NCI-H1417 treated with DMSO at 0.1 percent for 48 hours (cell line): Measurements from ENCODE around the gene RASGEF1C.

Source experiments
- DNase-seq: peaks from one replicate; lab custom pipeline; 2025; lab: John Stamatoyannopoulos, UW

Gene RASGEF1C

DNA sequence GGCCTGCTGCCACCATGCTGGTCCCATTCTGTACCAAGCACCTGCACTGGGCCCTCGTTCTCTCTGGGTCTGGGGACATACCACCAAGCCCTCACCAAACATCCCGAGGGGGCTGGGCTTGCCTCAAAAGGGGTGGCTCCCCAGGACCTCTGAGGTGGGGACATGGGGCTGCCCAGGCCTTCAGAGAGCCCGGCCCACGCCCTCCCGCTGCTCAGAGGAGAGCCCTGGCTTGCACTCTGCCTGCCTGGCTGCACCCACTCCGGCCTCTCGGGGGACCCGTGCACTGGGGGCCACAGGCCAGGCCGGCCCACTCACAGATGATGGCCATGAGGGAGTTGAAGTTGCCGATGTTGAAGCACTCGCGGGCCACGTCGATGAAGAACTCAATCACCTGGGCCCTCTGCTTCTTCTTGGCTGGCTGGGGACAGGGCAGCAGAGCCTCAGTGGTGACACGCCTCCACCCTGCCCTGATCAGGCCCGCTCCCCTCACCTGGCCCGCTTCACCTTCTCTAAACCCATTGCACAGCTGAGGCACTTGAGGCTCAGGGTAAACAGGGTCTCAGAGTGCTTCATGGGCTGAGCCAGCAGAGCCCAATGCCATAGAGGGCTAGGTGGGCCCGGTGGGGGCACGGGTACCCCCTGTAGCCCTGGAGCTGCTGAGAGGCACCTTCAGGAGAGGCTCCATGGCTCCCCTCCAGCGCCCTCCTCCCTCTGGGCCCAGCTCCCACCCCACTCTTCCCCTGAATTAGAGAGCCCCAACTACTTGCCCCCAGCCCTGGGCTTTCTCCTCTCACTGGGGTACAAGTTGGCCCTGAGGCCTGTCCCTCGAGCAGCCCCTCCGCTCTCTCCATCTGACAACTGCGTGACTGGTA, 89.7 kb downstream of the RASGEF1C start:
- no peak for DNase-seq

DNA sequence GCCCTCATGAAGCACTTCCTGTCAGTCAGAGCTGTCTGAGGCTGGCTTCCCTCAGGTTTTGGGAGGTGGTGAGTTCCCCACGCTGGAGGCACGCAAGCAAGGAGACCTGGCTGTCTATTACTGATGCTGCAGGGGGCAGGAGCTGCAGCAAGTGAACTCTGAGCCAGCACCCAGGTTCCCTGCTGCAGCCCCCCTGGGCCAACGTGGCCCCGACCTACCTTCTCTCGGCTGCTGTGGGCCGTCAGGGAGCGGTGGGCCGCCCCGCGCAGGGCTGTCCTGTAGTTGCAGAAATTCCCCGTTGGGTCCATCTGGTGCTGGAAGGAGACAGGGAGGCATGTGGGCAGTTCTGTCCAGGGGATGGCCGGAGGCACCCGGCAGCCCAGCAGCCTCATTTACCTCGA, 90.6 kb downstream of the RASGEF1C start:
- DNase-seq: no peak

DNA sequence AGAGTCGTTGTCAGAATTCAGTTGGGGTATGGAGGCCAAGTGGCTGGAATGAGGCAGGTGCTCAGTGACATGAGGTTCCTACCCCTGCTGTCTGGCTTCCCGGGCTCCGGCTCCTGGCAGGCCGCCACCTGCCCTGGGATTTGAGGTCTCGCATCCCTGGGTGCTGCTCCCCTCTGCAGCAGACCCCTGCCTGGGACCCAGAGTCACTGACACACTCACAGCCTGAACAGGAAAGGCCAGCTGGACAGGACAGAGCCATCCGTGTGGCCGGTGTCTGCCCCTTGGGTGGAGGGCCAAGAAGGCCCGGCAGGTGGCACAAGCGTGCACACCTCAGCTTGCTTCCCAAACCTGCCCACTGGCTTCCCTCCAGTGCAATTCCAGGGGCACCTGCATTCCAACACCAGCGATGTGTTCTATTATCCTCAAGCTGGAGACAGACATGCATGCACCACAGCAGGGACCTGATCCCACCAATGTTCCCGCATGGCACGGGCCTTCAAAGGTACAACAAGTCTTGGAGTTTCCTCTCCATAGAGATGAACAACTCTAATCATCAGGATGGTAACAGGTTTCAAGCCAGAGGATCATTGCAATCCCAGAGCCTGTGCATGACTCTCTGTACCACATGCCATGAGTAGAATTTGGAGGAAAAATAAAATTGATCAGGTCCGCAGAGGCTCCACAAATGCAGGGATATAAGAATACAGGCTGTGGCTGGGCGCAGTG, 91.8 kb downstream of the RASGEF1C start:
- no peak for DNase-seq

GRCh38 chr5:180116077-180116999, 92.7 kb downstream of the RASGEF1C start:
- no peak for DNase-seq

DNA sequence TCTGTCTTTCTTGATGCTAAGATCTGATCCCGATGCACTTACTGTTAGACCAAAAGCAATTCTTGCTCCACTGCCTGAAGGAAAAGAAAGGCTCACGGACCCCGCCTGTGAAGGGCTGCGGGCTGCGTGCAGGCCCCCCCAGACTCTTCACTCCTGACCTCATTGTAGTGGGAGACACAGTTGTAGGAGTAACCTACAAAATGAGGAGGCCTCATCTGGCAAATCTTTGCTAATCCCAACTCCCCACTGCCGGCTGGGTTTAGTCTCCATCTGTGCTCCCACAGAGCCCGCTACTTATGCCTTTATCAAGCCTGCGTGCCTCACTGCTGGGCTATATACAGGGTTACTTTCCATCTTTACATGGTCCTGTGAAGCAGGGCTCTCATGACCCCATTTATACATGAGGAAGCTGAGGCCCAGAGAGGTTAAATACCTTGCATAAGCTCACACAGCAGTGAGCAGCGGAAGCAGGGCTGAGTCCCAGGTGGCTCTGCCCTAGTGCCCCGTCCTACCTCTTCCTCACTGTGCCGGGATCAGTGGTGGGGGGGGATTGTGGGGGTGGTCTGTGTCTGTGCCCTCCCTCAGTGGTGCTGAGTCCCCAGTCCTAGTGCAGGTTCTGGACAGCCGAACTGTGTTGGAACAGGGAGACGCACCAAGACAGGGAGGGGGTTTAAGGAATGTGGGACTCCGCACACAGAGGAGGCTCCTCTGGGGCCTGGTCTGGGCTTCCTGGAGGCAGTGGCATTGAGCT, 93.5 kb downstream of the RASGEF1C start:
- no peak for DNase-seq

GRCh38 chr5:180114304-180115003, 94.6 kb downstream of the RASGEF1C start:
- DNase-seq: no peak

DNA sequence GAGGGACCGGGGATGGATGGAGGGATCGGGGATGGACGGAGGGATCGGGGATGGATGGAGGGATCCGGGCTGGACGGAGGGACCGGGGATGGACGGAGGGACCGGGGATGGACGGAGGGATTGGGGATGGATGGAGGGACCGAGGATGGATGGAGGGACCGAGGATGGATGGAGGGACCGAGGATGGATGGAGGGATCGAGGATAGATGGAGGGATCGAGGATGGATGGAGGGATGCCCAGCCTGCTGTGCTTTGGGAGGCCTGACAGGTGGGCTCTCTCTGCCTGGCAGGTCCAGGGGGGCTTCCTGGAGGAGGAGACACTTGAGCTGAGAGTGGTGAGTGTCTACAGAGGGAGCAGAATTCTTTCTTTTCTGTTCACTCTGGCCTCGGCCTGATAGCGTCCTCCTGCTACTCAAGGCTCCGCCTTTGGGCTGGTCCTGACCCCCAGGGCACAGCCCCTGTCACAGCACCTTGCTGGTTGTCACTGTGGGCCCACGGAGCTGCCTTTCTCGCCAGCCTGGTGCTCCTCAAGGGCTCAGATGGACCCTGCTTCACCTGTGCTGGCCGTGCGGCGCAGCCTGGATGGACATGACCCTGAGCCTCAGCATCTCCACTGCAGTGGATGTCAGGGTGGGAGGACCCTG, 95.2 kb downstream of the RASGEF1C start:
- no peak for DNase-seq

DNA sequence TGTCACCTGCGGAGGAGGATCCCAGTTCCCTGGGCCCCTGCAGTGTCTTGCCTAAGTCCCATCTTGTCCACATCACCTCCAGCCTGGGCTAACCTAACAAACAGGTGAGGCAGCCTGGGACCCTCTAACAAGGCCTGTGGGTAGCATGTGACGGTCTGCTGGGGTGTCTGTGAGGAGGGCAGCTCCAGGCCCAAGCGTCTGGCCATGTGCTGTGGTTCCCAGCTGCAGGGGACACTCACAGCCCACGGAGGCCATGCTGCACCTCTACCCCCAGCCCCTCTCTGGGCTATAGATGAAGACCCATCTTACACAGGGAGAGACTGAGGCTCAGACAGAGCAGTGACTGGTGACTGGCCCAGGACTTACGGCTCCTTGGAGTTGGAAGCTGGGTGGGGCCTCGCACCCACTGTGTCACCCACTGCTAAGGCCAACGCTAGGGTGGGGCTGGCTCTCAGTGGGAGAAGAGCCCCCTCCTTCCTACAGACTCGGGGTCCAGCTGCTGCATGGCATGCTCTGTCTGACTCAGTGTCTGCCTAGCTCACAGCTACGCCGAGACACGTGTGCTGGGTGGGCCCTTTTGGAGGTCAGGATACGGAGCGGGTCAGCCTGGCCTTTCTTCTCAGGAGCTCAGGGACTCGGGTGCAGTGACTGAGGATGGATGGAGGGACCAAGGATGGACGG, 96.7 kb downstream of the RASGEF1C start:
- no peak for DNase-seq

- DNase-seq: no peak
Measured at GRCh38 chr5:180111273-180112002, 97.6 kb downstream of the RASGEF1C start.

DNA sequence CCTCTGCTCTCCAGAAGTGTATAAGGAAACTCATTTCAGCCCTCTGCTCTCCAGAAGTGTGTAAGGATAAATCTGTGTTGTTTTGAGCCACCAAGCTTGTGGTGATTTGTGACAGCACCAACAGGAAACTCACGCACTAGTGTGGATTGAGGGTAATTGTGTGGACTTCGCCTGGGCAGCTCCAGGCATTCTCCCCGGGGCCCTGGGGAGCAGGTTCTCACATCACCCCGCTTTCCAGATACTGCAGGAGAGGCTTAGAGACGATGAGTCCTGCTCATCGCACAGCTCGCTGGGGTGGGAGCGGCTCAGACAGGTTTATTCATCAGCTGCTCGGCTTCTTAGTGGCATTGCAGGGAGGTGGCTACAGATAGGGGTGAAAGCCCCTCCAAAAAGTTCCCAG, 99.1 kb downstream of the RASGEF1C start:
- DNase-seq: no peak

DNA sequence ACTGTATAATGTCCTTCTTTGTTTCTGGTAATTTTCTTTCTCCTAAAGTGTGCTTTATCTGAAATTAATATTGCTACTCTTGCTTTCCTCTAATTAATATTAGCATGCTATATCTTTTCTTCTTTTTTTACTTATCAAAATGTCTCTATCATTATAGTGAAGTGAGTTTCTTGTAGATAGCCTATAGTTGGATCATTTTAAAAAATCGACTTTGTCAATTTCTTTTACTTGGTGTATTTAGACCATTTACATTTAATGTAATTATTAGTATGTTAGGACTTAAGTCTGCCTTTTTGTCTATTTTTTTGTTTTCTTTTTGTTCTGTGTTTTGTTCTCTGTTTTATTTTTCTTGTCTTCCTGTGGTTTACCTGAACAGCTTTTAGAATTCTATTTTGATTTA, 102.0 kb downstream of the RASGEF1C start:
- DNase-seq: no peak

- DNase-seq: no peak
Measured at GRCh38 chr5:180105827-180106312, 103.1 kb downstream of the RASGEF1C start.

GRCh38 chr5:180104168-180104530, 104.9 kb downstream of the RASGEF1C start:
- no peak for DNase-seq

DNA sequence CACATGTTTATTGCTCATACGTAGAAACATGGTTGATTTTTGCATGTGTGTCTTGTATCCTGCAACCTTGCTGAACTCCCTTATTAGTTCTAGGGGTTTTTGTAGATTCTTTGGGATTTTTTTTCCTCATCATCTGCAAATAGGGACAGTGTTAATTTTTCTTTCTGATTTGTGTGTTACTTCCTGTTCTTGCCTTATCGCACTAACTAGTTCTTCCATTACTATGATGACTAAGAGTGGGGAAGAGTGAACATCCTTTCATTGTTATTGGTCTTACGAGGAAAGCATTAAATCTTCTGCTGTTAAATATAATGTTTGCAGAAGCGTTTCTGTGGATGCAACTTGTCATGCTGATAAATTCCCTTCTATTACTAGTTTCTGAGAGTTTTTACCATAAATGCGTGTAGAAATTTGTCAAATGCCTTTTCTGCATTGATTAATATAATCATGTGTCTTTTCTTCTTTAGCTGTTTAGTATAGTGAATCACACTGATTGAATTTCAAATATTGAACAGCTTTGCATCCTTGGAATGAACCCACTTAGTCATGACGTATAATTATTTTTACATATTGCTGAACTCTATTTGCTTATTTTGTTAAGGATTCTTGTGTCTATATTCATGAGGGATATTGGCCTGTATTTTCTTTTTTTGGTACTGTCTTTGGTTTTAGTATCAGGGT, 105.4 kb downstream of the RASGEF1C start:
- DNase-seq: no peak

DNA sequence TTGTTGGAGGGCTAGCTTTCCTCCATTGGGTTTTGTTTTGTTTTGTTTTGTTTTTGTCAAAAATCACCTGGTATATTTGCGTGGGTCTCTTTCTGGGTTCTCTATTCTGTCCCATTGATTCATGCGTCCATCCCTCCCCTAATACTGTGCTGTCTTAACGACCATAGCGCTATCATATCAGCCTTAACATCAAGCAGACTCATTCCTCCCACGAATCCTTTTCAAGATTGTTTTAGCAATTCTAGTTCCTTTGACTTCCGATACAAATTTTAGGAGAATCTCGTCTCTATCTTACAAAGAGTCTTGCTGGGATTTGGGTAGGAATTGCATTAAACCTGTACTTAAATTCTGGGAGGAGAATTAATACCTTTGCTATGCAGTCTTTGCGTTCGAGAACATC, 106.4 kb downstream of the RASGEF1C start:
- no peak for DNase-seq

DNA sequence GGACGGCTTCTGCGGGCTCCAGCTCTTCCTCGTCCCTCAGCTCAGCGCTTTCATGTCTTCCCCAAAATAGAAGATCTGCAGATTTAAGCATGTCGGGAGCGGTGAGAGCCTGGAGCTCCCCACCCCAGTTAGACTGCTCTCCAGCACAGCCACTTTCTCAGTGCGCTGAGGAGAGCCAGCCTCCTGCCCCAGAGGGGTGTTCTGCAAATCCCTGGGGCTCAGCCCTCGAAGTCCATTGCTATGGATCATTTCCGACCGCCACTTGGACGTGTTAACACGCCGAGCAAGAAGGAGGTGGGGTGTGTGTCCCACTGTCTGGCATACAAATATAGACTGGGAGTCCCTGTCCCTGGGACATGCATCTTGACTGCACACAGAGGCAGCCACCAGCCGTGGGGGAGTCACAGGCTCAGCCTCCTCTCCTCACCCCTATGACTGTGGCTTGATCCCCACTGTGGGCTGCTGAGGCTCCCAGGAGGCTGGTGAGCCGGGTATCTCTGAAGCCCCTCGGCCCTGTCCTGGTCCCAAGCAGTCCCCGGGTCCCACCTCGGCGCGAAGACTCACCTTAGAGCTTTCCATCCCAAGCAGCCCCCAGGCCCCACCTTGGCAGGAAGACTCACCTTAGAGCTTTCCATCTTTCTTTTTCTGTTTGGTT, 107.4 kb downstream of the RASGEF1C start:
- DNase-seq: no peak

DNA sequence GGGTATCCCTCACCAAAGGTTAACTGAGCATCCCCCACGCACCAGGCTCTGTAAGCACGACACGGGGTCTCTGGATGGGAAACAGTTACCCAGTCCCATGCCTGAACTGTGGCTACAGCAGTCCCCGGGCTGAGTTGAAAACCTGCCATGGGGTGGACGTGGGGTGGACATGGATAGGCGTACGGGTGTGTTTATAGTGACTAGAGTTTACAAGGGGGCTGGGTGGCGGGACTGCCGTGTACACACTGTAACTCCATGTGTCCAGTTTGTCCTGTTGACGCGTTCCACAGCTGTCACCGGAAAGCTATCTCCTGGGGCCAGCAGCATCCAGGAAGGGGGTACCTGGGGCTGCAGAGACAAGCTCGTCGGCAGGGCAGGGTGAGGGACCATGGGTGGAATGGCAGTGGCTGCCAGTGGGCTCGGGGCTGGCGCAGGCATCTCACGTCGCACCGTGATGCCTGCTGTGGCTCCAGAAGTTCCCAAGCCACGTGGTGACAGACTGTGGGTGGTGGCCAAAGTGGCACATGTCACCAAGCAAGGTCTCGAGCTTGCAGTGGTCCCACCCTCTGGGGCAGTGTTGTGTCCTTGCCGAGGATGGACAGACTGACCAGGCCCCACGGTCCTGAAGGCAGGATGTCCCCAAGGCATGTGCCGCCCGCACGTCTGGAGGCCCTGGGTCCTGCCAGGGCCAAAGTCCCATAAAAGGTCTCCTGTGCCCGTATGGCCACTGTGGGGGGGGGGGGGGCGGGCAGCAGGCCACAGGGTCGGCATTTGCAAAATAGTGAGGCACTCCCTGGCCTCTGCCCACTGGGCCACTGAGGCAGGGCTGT, 108.2 kb downstream of the RASGEF1C start:
- DNase-seq: no peak
